Keratinocyte (primary cell): Measurements from ENCODE around the gene DES. TPM values are rescaled to one million over a fixed set of nuclear protein-coding genes. Genes with fewer than 3 reads are reported as not detected.

Experiments used
- DNase-seq: peaks from one replicate; pipeline ENCODE4 v3.0.0-alpha.2; 2011; ENCODE audit warnings: low read depth, missing footprints, low spot score
- FAIRE-seq: peaks from 2 replicates; lab custom pipeline; 2011; peaks lifted over from hg19 to GRCh38; lab: Jason Lieb, UNC
- H2AFZ ChIP-seq: 2 replicates; pipeline ENCODE4 v1.6.0; 2012; ENCODE audit warnings: low read length, control low read depth, inconsistent platforms; ENCODE audit not compliant: control insufficient read depth
- H3K27ac ChIP-seq: 2 replicates; pipeline ENCODE4 v1.5.1; 2011; ENCODE audit warnings: low read length; ENCODE audit not compliant: control insufficient read depth, insufficient read depth
- H3K27me3 ChIP-seq: 3 replicates; pipeline ENCODE4 v1.6.0; 2011; ENCODE audit warnings: low read length; ENCODE audit not compliant: control insufficient read depth, insufficient read depth; ENCODE audit errors: extremely low read depth
- H3K36me3 ChIP-seq, 2 experiments: 2 replicates in 1 of 2; 3 replicates in 1 of 2; pipeline ENCODE4 v1.5.1; 2011; ENCODE audit warnings: low read length in 2 of 2, mild to moderate bottlenecking in 1 of 2; ENCODE audit not compliant: control insufficient read depth in 2 of 2, insufficient read depth in 2 of 2; ENCODE audit errors: extremely low read depth in 1 of 2
- H3K4me1 ChIP-seq: 3 replicates; pipeline ENCODE4 v1.5.1; 2011; ENCODE audit warnings: low read length; ENCODE audit not compliant: control insufficient read depth, insufficient read depth; ENCODE audit errors: extremely low read depth
- H3K4me2 ChIP-seq: 3 replicates; pipeline ENCODE4 v1.6.0; 2011; ENCODE audit warnings: low read depth, low read length; ENCODE audit not compliant: control insufficient read depth, insufficient read depth; ENCODE audit errors: extremely low read depth
- H3K4me3 ChIP-seq, 3 experiments: fragments of 200-600 bp in 1 of 3; sonication (generic) in 1 of 3; 2 replicates in 2 of 3; 3 replicates in 1 of 3; pipeline ENCODE4 v1.5.1; 2011 to 2016; ENCODE audit warnings: low read length in 3 of 3, mild to moderate bottlenecking in 3 of 3, control low read depth in 2 of 3, inconsistent platforms in 1 of 3, low read depth in 1 of 3, mixed read lengths in 1 of 3, mixed run types in 1 of 3, moderate library complexity in 1 of 3; ENCODE audit not compliant: control insufficient read depth in 2 of 3, insufficient read depth in 2 of 3; ENCODE audit errors: extremely low read depth in 1 of 3
- H3K79me2 ChIP-seq: 2 replicates; pipeline ENCODE4 v1.6.0; 2012; ENCODE audit warnings: low read length; ENCODE audit not compliant: control insufficient read depth, insufficient read depth
- H3K9ac ChIP-seq: 3 replicates; pipeline ENCODE4 v1.6.0; 2011; ENCODE audit warnings: low read length; ENCODE audit not compliant: control insufficient read depth, insufficient read depth; ENCODE audit errors: extremely low read depth
- H3K9me1 ChIP-seq: 3 replicates; pipeline ENCODE4 v1.6.0; 2011; ENCODE audit warnings: low read length; ENCODE audit not compliant: control insufficient read depth, insufficient read depth; ENCODE audit errors: extremely low read depth
- H3K9me3 ChIP-seq: 2 replicates; pipeline ENCODE4 v1.5.1; 2012; ENCODE audit warnings: low read depth, low read length; ENCODE audit not compliant: control insufficient read depth
- H4K20me1 ChIP-seq: 3 replicates; pipeline ENCODE4 v1.6.0; 2011; ENCODE audit warnings: low read length; ENCODE audit not compliant: control insufficient read depth, insufficient read depth; ENCODE audit errors: extremely low read depth
- EZH2 ChIP-seq: IDR thresholded peaks from one replicate; pipeline ENCODE4 v1.6.1; 2012; ENCODE audit warnings: inconsistent platforms, mild to moderate bottlenecking, low read length, moderate library complexity
- dilution Hi-C: fragments of 300-500 bp; cut with MboI; formaldehyde crosslinking; loops from one replicate; pipeline ENCODE4 v1.7.0; 2020; ENCODE audit warnings: low sequenced_read_pairs; ENCODE audit not compliant: extremely low pct_ligation_motif_present
- polyA plus RNA-seq, 5 experiments: library from polyadenylated mRNA; depleted of rRNA in 3 of 5; stranded (reverse) in 3 of 5; stranded (forward) in 1 of 5; unstranded in 1 of 5; fragments of >200 nt; gene quantifications; 1 replicate in 1 of 5; 2 replicates in 3 of 5; 3 replicates in 1 of 5; pipeline versions ENCODE4 v1.2.1 to v1.2.3, GENCODE V29; 2011 to 2012; ENCODE audit warnings: missing spikeins in 2 of 5, low read depth in 1 of 5, low replicate concordance in 1 of 5
- TF ChIP-seq, protein P1 (sequence below), 3 experiments: IDR thresholded peaks in 1 of 3; conservative IDR thresholded peaks in 1 of 3; optimal IDR thresholded peaks in 1 of 3; 2 replicates in 2 of 3; 3 replicates in 1 of 3; pipeline versions ENCODE3 to v1.5.1; 2011; ENCODE audit warnings: low read length in 3 of 3, mild to moderate bottlenecking in 3 of 3, moderate library complexity in 2 of 3, control low read depth in 1 of 3, inconsistent platforms in 1 of 3; ENCODE audit not compliant: insufficient read depth in 2 of 3; ENCODE audit errors: extremely low read depth in 1 of 3

The DES gene
- polyA plus RNA-seq, 1 donor (not counting 4 experiments of a cell fraction or from before 2014, with no cell fraction given), result not detected

DNA sequence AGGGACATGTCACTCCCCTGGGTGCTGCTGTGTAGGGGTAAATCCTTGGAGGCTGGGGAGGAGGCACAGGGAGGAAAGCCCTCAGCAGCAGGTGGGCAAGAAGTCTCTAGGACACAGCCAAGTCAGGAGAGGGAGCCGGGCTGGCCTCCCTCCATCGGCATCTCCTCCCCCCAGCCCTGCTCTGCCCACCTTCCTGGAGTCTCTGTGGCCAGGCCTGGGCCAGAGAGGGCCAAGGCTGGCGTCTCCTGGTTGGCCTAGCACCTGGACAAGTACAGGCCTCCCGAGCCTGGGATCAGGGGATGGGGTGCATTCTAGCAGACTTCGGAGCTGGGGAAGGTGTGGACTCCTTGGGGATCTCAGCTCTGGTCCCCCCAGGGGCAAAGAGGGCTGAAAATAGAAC, 18.3 kb downstream of the DES start:
- Histone ChIP-seq H3K9me3 (no peaks in the 10 kb centered on the region), H3K4me1 (peaks cover 6% of the 10 kb centered on the region), H3K9me1 (no peaks in the 10 kb centered on the region), H3K4me2 (no peak overlapping the region), H3K4me3 (no peak overlapping the region), H2AFZ (no peak overlapping the region), H3K27ac (no peak overlapping the region), H3K36me3 (no peaks in the 10 kb centered on the region), H3K79me2 (no peaks in the 10 kb centered on the region), H3K27me3 (peaks cover 14% of the 10 kb centered on the region), H3K9ac (no peak overlapping the region), H4K20me1 (no peaks in the 10 kb centered on the region)
- FAIRE-seq (no peak), DNase-seq (no peak)
- dilution Hi-C loops, result no loop called here
- TF ChIP-seq EZH2, result no peak
- TF ChIP-seq, protein P1, sequence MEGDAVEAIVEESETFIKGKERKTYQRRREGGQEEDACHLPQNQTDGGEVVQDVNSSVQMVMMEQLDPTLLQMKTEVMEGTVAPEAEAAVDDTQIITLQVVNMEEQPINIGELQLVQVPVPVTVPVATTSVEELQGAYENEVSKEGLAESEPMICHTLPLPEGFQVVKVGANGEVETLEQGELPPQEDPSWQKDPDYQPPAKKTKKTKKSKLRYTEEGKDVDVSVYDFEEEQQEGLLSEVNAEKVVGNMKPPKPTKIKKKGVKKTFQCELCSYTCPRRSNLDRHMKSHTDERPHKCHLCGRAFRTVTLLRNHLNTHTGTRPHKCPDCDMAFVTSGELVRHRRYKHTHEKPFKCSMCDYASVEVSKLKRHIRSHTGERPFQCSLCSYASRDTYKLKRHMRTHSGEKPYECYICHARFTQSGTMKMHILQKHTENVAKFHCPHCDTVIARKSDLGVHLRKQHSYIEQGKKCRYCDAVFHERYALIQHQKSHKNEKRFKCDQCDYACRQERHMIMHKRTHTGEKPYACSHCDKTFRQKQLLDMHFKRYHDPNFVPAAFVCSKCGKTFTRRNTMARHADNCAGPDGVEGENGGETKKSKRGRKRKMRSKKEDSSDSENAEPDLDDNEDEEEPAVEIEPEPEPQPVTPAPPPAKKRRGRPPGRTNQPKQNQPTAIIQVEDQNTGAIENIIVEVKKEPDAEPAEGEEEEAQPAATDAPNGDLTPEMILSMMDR (optimal IDR thresholded peaks at IDR 0.05 in 1 of 3, IDR thresholded peaks at IDR 0.05 in 1 of 3, conservative IDR thresholded peaks at IDR 0.05 in 1 of 3; ENCODE audit: extremely low read depth in 1 of 3, insufficient read depth in 2 of 3, low read length in 3 of 3), result no peak

GRCh38 chr2:219437141-219437540, 19.0 kb downstream of the DES start:
- Histone ChIP-seq H4K20me1 (no peaks in the 10 kb centered on the region), H3K4me2 (no peak overlapping the region), H3K9ac (no peak overlapping the region), H3K27me3 (peaks cover 14% of the 10 kb centered on the region), H3K9me3 (no peaks in the 10 kb centered on the region), H3K79me2 (no peaks in the 10 kb centered on the region), H3K4me1 (peaks cover 8% of the 10 kb centered on the region), H3K27ac (no peak overlapping the region), H3K36me3 (no peaks in the 10 kb centered on the region), H3K9me1 (no peaks in the 10 kb centered on the region), H2AFZ (no peak overlapping the region), H3K4me3 (no peak overlapping the region)
- dilution Hi-C loops, result no loop called here
- TF ChIP-seq EZH2, result no peak
- TF ChIP-seq, protein P1 (optimal IDR thresholded peaks at IDR 0.05 in 1 of 3, IDR thresholded peaks at IDR 0.05 in 1 of 3, conservative IDR thresholded peaks at IDR 0.05 in 1 of 3; ENCODE audit: extremely low read depth in 1 of 3, insufficient read depth in 2 of 3, low read length in 3 of 3), result no peak
- no peak for DNase-seq
- FAIRE-seq, result no peak
